H1 (cell line): Measurements from ENCODE around the gene TSSC4. TPM values are rescaled to one million over a fixed set of nuclear protein-coding genes. Genes with fewer than 3 reads are reported as not detected.

ENCODE experiments used
- CTCF ChIA-PET: fragments of 300-600 bp; sonication (Branson Sonifier 250); formaldehyde crosslinking; loops from one replicate; lab custom pipeline; 2021; ENCODE audit not compliant: partially characterized antibody; lab: Charles Lee
- POLR2A ChIA-PET: fragments of 300-600 bp; sonication (Branson Sonifier 250); formaldehyde crosslinking; loops from one replicate; lab custom pipeline; 2021; ENCODE audit warnings: inconsistent platforms; ENCODE audit not compliant: partially characterized antibody; lab: Charles Lee
- DNase-seq, 2 experiments: peaks; one replicate each; pipeline versions ENCODE4 v3.0.0 to v3.0.0-alpha.2; 2010 to 2022; ENCODE audit warnings: low spot score in 2 of 2, low read depth in 1 of 2, mixed read lengths in 1 of 2
- FAIRE-seq: peaks from 2 replicates; lab custom pipeline; 2011; peaks lifted over from hg19 to GRCh38; lab: Jason Lieb, UNC
- H2AFZ ChIP-seq: 2 replicates; pipeline ENCODE4 v1.8.1; 2012; ENCODE audit warnings: low read length, inconsistent platforms
- H2AK5ac ChIP-seq: 2 replicates; pipeline ENCODE4 v1.6.1; 2013; ENCODE audit warnings: low read depth, low read length
- H2BK120ac ChIP-seq: replicated peaks from 2 replicates; pipeline ENCODE3; 2013; ENCODE audit warnings: low read depth, low read length, inconsistent platforms
- H2BK12ac ChIP-seq: 2 replicates; pipeline ENCODE4 v1.6.1; 2013; ENCODE audit warnings: low read depth, low read length
- H2BK15ac ChIP-seq: 2 replicates; pipeline ENCODE4 v1.6.1; 2013; ENCODE audit warnings: low read length
- H2BK20ac ChIP-seq: 2 replicates; pipeline ENCODE4 v1.6.1; 2013; ENCODE audit warnings: low read length
- H2BK5ac ChIP-seq: 2 replicates; pipeline ENCODE4 v1.6.1; 2013; ENCODE audit warnings: low read depth, low read length
- H3K14ac ChIP-seq: 2 replicates; pipeline ENCODE4 v1.6.1; 2013; ENCODE audit warnings: inconsistent platforms; ENCODE audit not compliant: insufficient read length
- H3K18ac ChIP-seq: 2 replicates; pipeline ENCODE4 v1.6.1; 2013; ENCODE audit warnings: low read length; ENCODE audit errors: extremely low read depth
- H3K23ac ChIP-seq: 2 replicates; pipeline ENCODE4 v1.6.1; 2013; ENCODE audit warnings: inconsistent platforms; ENCODE audit not compliant: insufficient read length
- H3K23me2 ChIP-seq: 2 replicates; pipeline ENCODE4 v1.6.1; 2013; ENCODE audit warnings: low read depth, low read length
- H3K27ac ChIP-seq: 2 replicates; pipeline ENCODE4 v1.6.1; 2011; ENCODE audit warnings: low read depth, low read length, inconsistent platforms
- H3K27me3 ChIP-seq, 4 experiments: replicated peaks in 1 of 4; 1 replicate in 1 of 4; 2 replicates in 3 of 4; pipeline versions ENCODE4 v1.6.1 to v1.8.1; 2011 to 2013; ENCODE audit warnings: low read length in 3 of 4, mild to moderate bottlenecking in 3 of 4, inconsistent platforms in 2 of 4, mixed read lengths in 2 of 4, moderate library complexity in 1 of 4; ENCODE audit not compliant: control insufficient read depth in 3 of 4, insufficient read depth in 3 of 4; ENCODE audit errors: extremely low read depth in 1 of 4
- H3K36me3 ChIP-seq, 4 experiments: 2 replicates each; pipeline versions ENCODE4 v1.6.1 to v1.8.1; 2011 to 2013; ENCODE audit warnings: mild to moderate bottlenecking in 4 of 4, low read length in 3 of 4, moderate library complexity in 2 of 4, control low read depth in 1 of 4, inconsistent platforms in 1 of 4; ENCODE audit not compliant: insufficient read depth in 4 of 4, control insufficient read depth in 2 of 4
- H3K4ac ChIP-seq: replicated peaks from 2 replicates; pipeline ENCODE3; 2013; ENCODE audit warnings: low read length, low read depth, mixed read lengths, inconsistent platforms; ENCODE audit not compliant: insufficient read length
- H3K4me1 ChIP-seq, 4 experiments: replicated peaks in 1 of 4; 1 replicate in 1 of 4; 2 replicates in 3 of 4; pipeline versions ENCODE4 v1.6.1 to v1.8.1; 2011 to 2013; ENCODE audit warnings: low read length in 3 of 4, inconsistent platforms in 2 of 4, mixed read lengths in 1 of 4; ENCODE audit not compliant: insufficient read depth in 4 of 4, control insufficient read depth in 3 of 4
- H3K4me2 ChIP-seq, 2 experiments: 2 replicates each; pipeline versions ENCODE4 v1.6.1 to v1.8.1; 2011 to 2013; ENCODE audit warnings: low read depth in 2 of 2, low read length in 2 of 2, control low read depth in 1 of 2, inconsistent platforms in 1 of 2, mild to moderate bottlenecking in 1 of 2; ENCODE audit not compliant: insufficient read depth in 1 of 2
- H3K4me3 ChIP-seq, 4 experiments: fragments of 200-600, 300-600 bp in 1 of 4; sonication (generic), shearing (Covaris generic), sonication (Bioruptor Twin) in 1 of 4; 2 replicates each; pipeline versions ENCODE4 v1.5.1 to v1.8.1; 2011 to 2016; ENCODE audit warnings: low read length in 4 of 4, low read depth in 3 of 4, control low read depth in 2 of 4, inconsistent platforms in 2 of 4, mild to moderate bottlenecking in 2 of 4, mixed read lengths in 1 of 4, moderate library complexity in 1 of 4; ENCODE audit not compliant: insufficient read depth in 2 of 4; ENCODE audit errors: extremely low read depth in 1 of 4
- H3K56ac ChIP-seq: replicated peaks from 2 replicates; pipeline ENCODE3; 2013; ENCODE audit warnings: low read depth, mild to moderate bottlenecking, mixed read lengths, low read length, inconsistent platforms; ENCODE audit not compliant: insufficient read length
- H3K79me1 ChIP-seq: 2 replicates; pipeline ENCODE4 v1.6.1; 2013; ENCODE audit warnings: low read depth, low read length, control low read depth
- H3K79me2 ChIP-seq, 2 experiments: 2 replicates each; pipeline versions ENCODE4 v1.6.1 to v1.8.1; 2012 to 2013; ENCODE audit warnings: low read length in 2 of 2, mild to moderate bottlenecking in 2 of 2, inconsistent platforms in 1 of 2; ENCODE audit not compliant: insufficient read depth in 2 of 2, control insufficient read depth in 1 of 2
- H3K9ac ChIP-seq, 4 experiments: replicated peaks in 1 of 4; 1 replicate in 1 of 4; 2 replicates in 3 of 4; pipeline versions ENCODE4 v1.6.1 to v1.8.1; 2011 to 2013; ENCODE audit warnings: low read depth in 3 of 4, low read length in 3 of 4, control low read depth in 2 of 4, mild to moderate bottlenecking in 2 of 4, moderate library complexity in 2 of 4, inconsistent platforms in 1 of 4; ENCODE audit errors: extremely low read depth in 1 of 4
- H3K9me3 ChIP-seq, 2 experiments: 2 replicates each; pipeline versions ENCODE4 v1.6.1 to v1.8.1; 2012 to 2013; ENCODE audit warnings: mild to moderate bottlenecking in 2 of 2, moderate library complexity in 2 of 2, control low read depth in 1 of 2, inconsistent platforms in 1 of 2, low read depth in 1 of 2, low read length in 1 of 2, mixed read lengths in 1 of 2; ENCODE audit not compliant: insufficient read depth in 2 of 2
- H4K20me1 ChIP-seq, 2 experiments: replicated peaks in 1 of 2; 2 replicates each; pipeline versions ENCODE3 to v1.8.1; 2011 to 2013; ENCODE audit warnings: inconsistent platforms in 2 of 2, low read length in 2 of 2, mild to moderate bottlenecking in 1 of 2; ENCODE audit not compliant: insufficient read depth in 2 of 2, control insufficient read depth in 1 of 2
- H4K5ac ChIP-seq: 2 replicates; pipeline ENCODE4 v1.6.1; 2013; ENCODE audit warnings: low read length, low read depth, mixed read lengths, inconsistent platforms; ENCODE audit not compliant: insufficient read length
- H4K8ac ChIP-seq: 2 replicates; pipeline ENCODE4 v1.8.0; 2013; ENCODE audit warnings: mild to moderate bottlenecking, moderate library complexity, low read length, inconsistent platforms; ENCODE audit not compliant: insufficient read depth; ENCODE audit errors: extremely low read depth
- H4K91ac ChIP-seq: replicated peaks from 2 replicates; pipeline ENCODE3; 2013; ENCODE audit warnings: low read length, mixed read lengths, inconsistent platforms; ENCODE audit not compliant: insufficient read length
- ATF3 ChIP-seq: IDR thresholded peaks from 2 replicates; pipeline ENCODE4 v1.6.1; 2011; ENCODE audit warnings: low read depth, mild to moderate bottlenecking, low read length; ENCODE audit not compliant: insufficient read depth
- BCL11A ChIP-seq, 2 experiments: IDR thresholded peaks; one replicate each; pipeline ENCODE4 v1.6.1; 2011; ENCODE audit warnings: low read depth in 2 of 2, low read length in 2 of 2, mild to moderate bottlenecking in 2 of 2
- CBX5 ChIP-seq: fragments of 300-800, 300-1000 bp; sonication (generic); IDR thresholded peaks from 2 replicates; pipeline ENCODE4 v1.7.1; 2016; ENCODE audit warnings: antibody characterized with exemption, low read length, low read depth
- GABPA ChIP-seq: IDR thresholded peaks from 2 replicates; pipeline ENCODE4 v1.6.1; 2011; ENCODE audit warnings: mild to moderate bottlenecking, low read length, moderate library complexity, borderline replicate concordance; ENCODE audit not compliant: insufficient read depth
- GTF2F1 ChIP-seq: IDR thresholded peaks from 2 replicates; pipeline ENCODE4 v1.6.1; 2012; ENCODE audit warnings: low read depth, low read length, improper control_type of control experiment, borderline replicate concordance
- JUN ChIP-seq: IDR thresholded peaks from 2 replicates; pipeline ENCODE4 v1.6.1; 2011; ENCODE audit warnings: low read depth, mild to moderate bottlenecking, improper control_type of control experiment, low read length
- KDM1A ChIP-seq: fragments of 200-600, 300-600 bp; sonication (generic); IDR thresholded peaks from 2 replicates; pipeline ENCODE4 v1.7.1; 2016; ENCODE audit warnings: mild to moderate bottlenecking, low read length, borderline replicate concordance
- KDM4A ChIP-seq: IDR thresholded peaks from one replicate; pipeline ENCODE4 v1.7.1; 2012; ENCODE audit warnings: low read depth, mild to moderate bottlenecking, moderate library complexity, low read length, inconsistent platforms; ENCODE audit not compliant: severe bottlenecking
- POLR2A ChIP-seq, 2 experiments: IDR thresholded peaks; 1 replicate in 1 of 2; 2 replicates in 1 of 2; pipeline ENCODE4 v1.6.1; 2011; ENCODE audit warnings: low read depth in 2 of 2, low read length in 2 of 2, mild to moderate bottlenecking in 2 of 2; ENCODE audit errors: control extremely low read depth in 1 of 2
- RBBP5 ChIP-seq: IDR thresholded peaks from 2 replicates; pipeline ENCODE4 v1.7.1; 2012; ENCODE audit warnings: low read depth, mild to moderate bottlenecking, inconsistent platforms, low read length, moderate library complexity, borderline replicate concordance
- RXRA ChIP-seq: IDR thresholded peaks from 2 replicates; pipeline ENCODE4 v1.6.1; 2011; ENCODE audit warnings: low read depth, mild to moderate bottlenecking, low read length, moderate library complexity; ENCODE audit not compliant: insufficient read depth
- SIX5 ChIP-seq: IDR thresholded peaks from 2 replicates; pipeline ENCODE4 v1.6.1; 2011; ENCODE audit warnings: mild to moderate bottlenecking, low read depth, low read length
- TAF1 ChIP-seq: IDR thresholded peaks from 2 replicates; pipeline ENCODE4 v1.6.1; 2011; ENCODE audit warnings: mild to moderate bottlenecking, low read depth, low read length
- WGBS, 2 experiments: shearing (Covaris generic) in 1 of 2; methylation state at CpG; one replicate each; pipeline versions ENCODE4 v1.1.6 to v1.1.7; 2013 to 2015; ENCODE audit warnings: low lambda C conversion rate in 2 of 2, mixed read lengths in 2 of 2, inconsistent platforms in 1 of 2, low coverage in 1 of 2, missing lambda C conversion rate in 1 of 2; ENCODE audit not compliant: insufficient replicate concordance in 2 of 2, insufficient coverage in 1 of 2, insufficient read length in 1 of 2; ENCODE audit errors: extremely low coverage in 1 of 2, missing lambda C conversion rate in 1 of 2; 5-methylcytosine and 5-hydroxymethylcytosine counted together
- polyA plus RNA-seq, 7 experiments: library from polyadenylated mRNA; depleted of rRNA in 3 of 7; stranded (reverse) in 5 of 7; unstranded in 2 of 7; fragments of >200 nt in 5 of 7; fragments of 200-250 nt in 2 of 7; gene quantifications; 1 replicate in 5 of 7; 2 replicates in 1 of 7; 4 replicates in 1 of 7; pipeline versions ENCODE4 v1.2.1 to v1.2.3, GENCODE V29; 2011 to 2013; ENCODE audit warnings: missing spikeins in 2 of 7, mixed read lengths in 2 of 7
- total RNA-seq: library from RNA; stranded (reverse); fragmentation: NEBNext Ultra II Directional; extraction: Animal tissue kit (Norgen Biotek cat#: 25700); gene quantifications from 2 replicates; pipeline ENCODE4 v1.2.1, GENCODE V29; 2021

Gene TSSC4
- total and polyA plus RNA-seq, 2 of the 8 experiments (the other 6 are each of a cell fraction or from before 2014, with no cell fraction given): 34.0 to 39.3 TPM

GRCh38 chr11:2359557-2359956 lies 41.0 kb upstream of the TSSC4 start:
- CTCF ChIA-PET: interaction anchor here (0.5 to 1.7 kb wide), 4 partner anchors 46 to 1012 kb away, joined by 3 to 10 read pairs (median 3); no protein-coding TSS in a partner anchor
- TF ChIP-seq ATF3 (no peak), RXRA (no peak), BCL11A (IDR thresholded peaks at IDR 0.05; ENCODE audit: low read depth in 2 of 2, low read length in 2 of 2) (no peak), JUN (no peak), SIX5 (no peak), GABPA (no peak), POLR2A (IDR thresholded peaks at IDR 0.05; ENCODE audit: control extremely low read depth in 1 of 2, low read depth in 2 of 2, low read length in 2 of 2) (no peak), TAF1 (no peak), CBX5 (no peak), KDM1A (no peak), KDM4A (no peak), RBBP5 (no peak), GTF2F1 (no peak)
- POLR2A ChIA-PET: no interaction called here

More at GRCh38 chr11:2359557-2359956, 41.0 kb upstream of the TSSC4 start:
- Histone ChIP-seq H3K14ac (no peak overlapping the region), H3K4me2 (no peak overlapping the region), H3K9ac (no peak overlapping the region), H4K8ac (no peak overlapping the region), H2AK5ac (no peak overlapping the region), H3K4me1 (no peaks in the 10 kb centered on the region), H3K27ac (no peak overlapping the region), H2BK12ac (no peak overlapping the region), H3K36me3 (no peaks in the 10 kb centered on the region), H2BK15ac (no peak overlapping the region), H3K9me3 (peaks cover 5 to 17% of the 10 kb centered on the region in 2 experiments; a peak in 2 of 4 replicates), H3K23me2 (no peaks in the 10 kb centered on the region), H2BK120ac (no peak overlapping the region), H3K23ac (no peak overlapping the region), H4K5ac (no peak overlapping the region), H3K18ac (no peak overlapping the region), H2BK20ac (no peak overlapping the region), H3K4me3 (no peak overlapping the region), H2AFZ (no peak overlapping the region), H2BK5ac (no peak overlapping the region), H3K79me1 (no peaks in the 10 kb centered on the region), H4K91ac (no peak overlapping the region), H3K27me3 (no peaks in the 10 kb centered on the region), H3K79me2 (no peaks in the 10 kb centered on the region), H3K4ac (no peak overlapping the region), H4K20me1 (no peaks in the 10 kb centered on the region), H3K56ac (no peak overlapping the region)
- DNase-seq (no peak), FAIRE-seq (no peak)
- WGBS, 2 experiments: 97% methylated on average over 9 of the region's 9 CpGs; no CpG with 5 or more reads in 1 of the 2 experiments
